Stimulated activated effector memory CD8-positive, alpha-beta T cell treated with anti-CD3 and anti-CD28 coated beads, Interleukin-12 subunit alpha, Interleukin-12 subunit beta, amount 100 ng/mL, for 72 hours (primary cell): ENCODE data around the gene CAPG.
A peak's percentile ranks its signal among the peaks of the same experiment; 100 is the strongest.
"Not testable (repeated sequence)": the region's sequence is repeated elsewhere in the genome, so short reads cannot be mapped to it uniquely, and the experiment has no call there.

ENCODE experiments used
- ATAC-seq: fragments of 150-1000 bp; cut with Tn5 transposase; 2 replicates; pipeline ENCODE4 v1.10.0; 2021
- DNase-seq, 2 donors: peaks; one replicate each; pipeline ENCODE4 v3.0.0; 2021 to 2022; ENCODE audit warnings: low spot score in 2 of 2
- H3K27ac Mint-ChIP-seq: one replicate; pipeline ENCODE4 v1.8.0; 2022; ENCODE audit warnings: mild to moderate bottlenecking, mixed read lengths
- H3K36me3 Mint-ChIP-seq: one replicate; pipeline ENCODE4 v1.8.0; 2022; ENCODE audit warnings: mild to moderate bottlenecking, mixed read lengths
- H3K4me1 Mint-ChIP-seq: one replicate; pipeline ENCODE4 v1.8.0; 2022; ENCODE audit warnings: mixed read lengths
- H3K4me3 Mint-ChIP-seq: one replicate; pipeline ENCODE4 v1.8.0; 2022; ENCODE audit warnings: mild to moderate bottlenecking, mixed read lengths
- H3K9me3 Mint-ChIP-seq: one replicate; pipeline ENCODE4 v1.8.0; 2022; ENCODE audit warnings: mixed read lengths

Gene CAPG

GRCh38 chr2:85444629-85445172 is 34.5 kb upstream of the CAPG start:
- H3K4me1 Mint-ChIP-seq, result peaks cover 5% of the 10 kb centered on the region
- ATAC-seq (no peak), DNase-seq (no peak)
- no peak overlapping the region for H3K27ac Mint-ChIP-seq
- H3K4me3 Mint-ChIP-seq, result no peak overlapping the region
- no peaks in the 10 kb centered on the region for H3K9me3 Mint-ChIP-seq
- no peaks in the 10 kb centered on the region for H3K36me3 Mint-ChIP-seq

- Mint-ChIP-seq H3K4me3 (no peak overlapping the region), H3K9me3 (no peaks in the 10 kb centered on the region), H3K27ac (no peak overlapping the region), H3K36me3 (peaks cover 6% of the 10 kb centered on the region), H3K4me1 (peaks cover 21% of the 10 kb centered on the region)
- DNase-seq (no peak), ATAC-seq (no peak)
These were observed 31.7 kb upstream of the CAPG start for GRCh38 chr2:85441864-85442263.

GRCh38 chr2:85440729-85441128 is 30.6 kb upstream of the CAPG start:
- ATAC-seq, result no peak
- H3K4me1 Mint-ChIP-seq, result peaks cover 28% of the 10 kb centered on the region

GRCh38 chr2:85439986-85440385 is 29.8 kb upstream of the CAPG start:
- no peaks in the 10 kb centered on the region for H3K9me3 Mint-ChIP-seq
- peaks cover 28% of the 10 kb centered on the region for H3K4me1 Mint-ChIP-seq
- DNase-seq, result no peak
- H3K36me3 Mint-ChIP-seq, result peaks cover 6% of the 10 kb centered on the region
- ATAC-seq, result peak; percentile 14
- H3K4me3 Mint-ChIP-seq, result peak overlapping the region; percentile 75
- peak overlapping the region; percentile 77 for H3K27ac Mint-ChIP-seq

More at GRCh38 chr2:85440729-85441128, 30.6 kb upstream of the CAPG start:
- peaks cover 6% of the 10 kb centered on the region for H3K36me3 Mint-ChIP-seq
- H3K4me3 Mint-ChIP-seq, result no peak overlapping the region
- DNase-seq, result no peak
- no peaks in the 10 kb centered on the region for H3K9me3 Mint-ChIP-seq
- H3K27ac Mint-ChIP-seq, result no peak overlapping the region

- Mint-ChIP-seq H3K27ac (peak overlapping the region; percentile 77), H3K4me3 (peak overlapping the region; percentile 75), H3K4me1 (peaks cover 28% of the 10 kb centered on the region)
- H3K9me3 Mint-ChIP-seq, ATAC-seq, H3K36me3 Mint-ChIP-seq, DNase-seq: not testable (repeated sequence)
These were observed 29.4 kb upstream of the CAPG start for GRCh38 chr2:85439569-85439968.

- peak overlapping the region; percentile 75 for H3K4me3 Mint-ChIP-seq
- H3K36me3 Mint-ChIP-seq, result peaks cover 6% of the 10 kb centered on the region
- H3K27ac Mint-ChIP-seq, result no peak overlapping the region
- H3K4me1 Mint-ChIP-seq, result peaks cover 28% of the 10 kb centered on the region
- ATAC-seq (no peak), DNase-seq (no peak)
- H3K9me3 Mint-ChIP-seq, result no peaks in the 10 kb centered on the region
These were observed 28.9 kb upstream of the CAPG start for GRCh38 chr2:85439025-85439472.

- no peaks in the 10 kb centered on the region for H3K9me3 Mint-ChIP-seq
- H3K4me3 Mint-ChIP-seq, result peak overlapping the region; percentile 75
- DNase-seq (peak in 1 of 2 donors; percentile 61), ATAC-seq (no peak)
- H3K36me3 Mint-ChIP-seq, result peaks cover 6% of the 10 kb centered on the region
- peak overlapping the region; percentile 97 for H3K27ac Mint-ChIP-seq
- H3K4me1 Mint-ChIP-seq, result peaks cover 28% of the 10 kb centered on the region
These were observed 28.2 kb upstream of the CAPG start for GRCh38 chr2:85438201-85439024.

GRCh38 chr2:85437488-85438200 is 27.5 kb upstream of the CAPG start:
- DNase-seq (peak; percentile 65 to 85), ATAC-seq (peak; percentile 89)
- peaks cover 6% of the 10 kb centered on the region for H3K36me3 Mint-ChIP-seq
- H3K9me3 Mint-ChIP-seq, result no peaks in the 10 kb centered on the region
- peaks cover 28% of the 10 kb centered on the region for H3K4me1 Mint-ChIP-seq
- H3K4me3 Mint-ChIP-seq, result peak overlapping the region; percentile 75
- H3K27ac Mint-ChIP-seq, result peak overlapping the region; percentile 97

GRCh38 chr2:85436836-85437487 is 26.8 kb upstream of the CAPG start:
- ATAC-seq (no peak), DNase-seq (no peak)
- Mint-ChIP-seq H3K27ac (peak overlapping the region; percentile 97), H3K4me1 (peaks cover 28% of the 10 kb centered on the region), H3K36me3 (peaks cover 6% of the 10 kb centered on the region), H3K9me3 (no peaks in the 10 kb centered on the region), H3K4me3 (peak overlapping the region; percentile 75)

- ATAC-seq (no peak), DNase-seq (no peak)
- Mint-ChIP-seq H3K27ac (peak overlapping the region; percentile 97), H3K4me1 (peaks cover 28% of the 10 kb centered on the region), H3K36me3 (peaks cover 6% of the 10 kb centered on the region), H3K9me3 (no peaks in the 10 kb centered on the region), H3K4me3 (peak overlapping the region; percentile 75)
These were observed 26.0 kb upstream of the CAPG start for GRCh38 chr2:85435981-85436835.

GRCh38 chr2:85435220-85435958 is 25.2 kb upstream of the CAPG start:
- no peak for DNase-seq
- no peak overlapping the region for H3K27ac Mint-ChIP-seq
- ATAC-seq, result no peak
- H3K4me3 Mint-ChIP-seq, result no peak overlapping the region
- peaks cover 28% of the 10 kb centered on the region for H3K4me1 Mint-ChIP-seq
- no peaks in the 10 kb centered on the region for H3K9me3 Mint-ChIP-seq
- peaks cover 6% of the 10 kb centered on the region for H3K36me3 Mint-ChIP-seq

GRCh38 chr2:85434696-85435095 is 24.5 kb upstream of the CAPG start:
- Mint-ChIP-seq H3K9me3 (no peaks in the 10 kb centered on the region), H3K27ac (no peak overlapping the region), H3K36me3 (peaks cover 6% of the 10 kb centered on the region), H3K4me3 (no peak overlapping the region), H3K4me1 (peaks cover 25% of the 10 kb centered on the region)
- no peak for DNase-seq
- no peak for ATAC-seq

- Mint-ChIP-seq H3K9me3 (no peaks in the 10 kb centered on the region), H3K4me1 (peaks cover 28% of the 10 kb centered on the region), H3K36me3 (peaks cover 6% of the 10 kb centered on the region), H3K27ac (no peak overlapping the region), H3K4me3 (no peak overlapping the region)
- DNase-seq (no peak), ATAC-seq (no peak)
These were observed 23.4 kb upstream of the CAPG start for GRCh38 chr2:85433511-85434089.
